HG02571 (cell line): ENCODE data around the gene USF2.

Experiments
- ATAC-seq: cut with Tn5 transposase; IDR thresholded peaks from one replicate; pipeline ENCODE4 v1.9.1; 2021; ENCODE audit warnings: mild to moderate bottlenecking, moderate library complexity; ENCODE audit not compliant: unreplicated experiment

The USF2 gene

GRCh38 chr19:35314031-35314430 is 45.3 kb downstream of the USF2 start:
- ATAC-seq, result no peak

DNA sequence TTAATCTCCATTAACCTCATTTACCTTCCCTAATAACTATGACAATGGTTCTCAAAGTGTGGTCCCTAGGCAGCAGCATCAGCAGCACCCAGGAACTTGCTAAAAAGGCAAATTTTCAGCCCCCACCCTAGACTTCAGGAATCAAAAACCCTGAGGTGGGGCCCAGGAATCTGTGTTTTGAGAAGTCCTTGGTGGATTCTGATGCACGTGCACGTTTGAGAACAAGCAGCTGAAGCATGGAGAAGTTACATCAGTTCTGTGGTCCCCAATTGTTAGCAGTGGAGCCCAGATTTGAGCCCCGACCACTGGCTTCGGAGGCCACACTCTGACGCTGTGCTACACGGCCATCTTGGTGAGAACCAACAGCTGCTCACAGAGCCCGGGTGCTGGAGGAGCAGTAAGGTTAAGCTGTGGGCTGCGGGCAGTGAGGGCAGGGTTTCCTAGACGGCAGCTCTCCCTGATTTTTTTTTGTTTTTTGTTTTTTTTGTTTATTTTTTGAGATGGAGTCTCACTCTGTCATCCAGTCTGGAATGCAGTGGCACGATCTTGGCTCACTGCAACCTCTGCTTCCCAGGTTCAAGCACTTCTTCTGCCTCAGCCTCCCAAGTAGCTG is 46.2 kb downstream of the USF2 start:
- no peak for ATAC-seq

DNA sequence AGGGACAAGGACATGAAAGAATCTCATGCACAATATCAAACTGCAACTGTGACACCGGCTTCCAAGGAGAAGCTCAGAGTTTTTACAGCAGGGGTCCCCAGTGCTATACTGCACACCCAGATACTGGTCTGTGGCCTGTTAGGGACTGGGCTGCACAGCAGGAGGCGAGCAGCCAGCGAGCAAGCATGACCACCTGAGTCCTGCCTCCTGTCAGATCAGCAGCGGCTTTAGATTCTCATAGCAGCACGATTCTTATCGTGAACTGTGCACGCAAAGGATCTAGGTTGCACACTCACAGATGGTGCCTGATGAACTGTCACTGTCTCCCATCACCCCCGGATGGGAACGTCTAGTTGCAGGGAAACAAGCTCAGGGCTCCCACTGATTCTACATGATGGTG is 47.1 kb downstream of the USF2 start:
- ATAC-seq, result no peak

- no peak for ATAC-seq
Observed at GRCh38 chr19:35316560-35316959, 47.8 kb downstream of the USF2 start.

- ATAC-seq, result no peak
Observed at GRCh38 chr19:35317464-35318043, 48.8 kb downstream of the USF2 start.

GRCh38 chr19:35318679-35319448 is 50.1 kb downstream of the USF2 start:
- ATAC-seq, result no peak

GRCh38 chr19:35320065-35320713 is 51.4 kb downstream of the USF2 start:
- no peak for ATAC-seq

- ATAC-seq, result no peak
Observed at GRCh38 chr19:35321291-35321690, 52.5 kb downstream of the USF2 start.

DNA sequence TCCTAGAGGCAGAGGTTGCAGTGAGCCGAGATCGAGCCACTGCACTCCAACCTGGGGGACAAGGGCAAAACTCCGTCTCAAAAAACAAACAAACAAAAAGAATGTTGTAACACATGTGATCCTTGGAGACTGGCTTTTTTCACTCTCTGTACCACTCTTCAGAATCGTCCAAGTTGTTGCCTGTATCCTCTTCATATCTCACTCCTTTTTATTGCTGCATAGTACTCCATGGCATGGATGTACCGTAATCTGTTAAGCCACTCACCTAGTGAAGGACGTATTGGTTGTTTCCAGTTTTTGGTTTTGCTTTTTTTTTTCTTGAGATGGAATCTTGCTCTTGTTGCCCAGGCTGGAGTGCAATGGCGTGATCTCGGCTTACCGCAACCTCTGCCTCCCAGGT is 53.3 kb downstream of the USF2 start:
- ATAC-seq, result no peak

DNA sequence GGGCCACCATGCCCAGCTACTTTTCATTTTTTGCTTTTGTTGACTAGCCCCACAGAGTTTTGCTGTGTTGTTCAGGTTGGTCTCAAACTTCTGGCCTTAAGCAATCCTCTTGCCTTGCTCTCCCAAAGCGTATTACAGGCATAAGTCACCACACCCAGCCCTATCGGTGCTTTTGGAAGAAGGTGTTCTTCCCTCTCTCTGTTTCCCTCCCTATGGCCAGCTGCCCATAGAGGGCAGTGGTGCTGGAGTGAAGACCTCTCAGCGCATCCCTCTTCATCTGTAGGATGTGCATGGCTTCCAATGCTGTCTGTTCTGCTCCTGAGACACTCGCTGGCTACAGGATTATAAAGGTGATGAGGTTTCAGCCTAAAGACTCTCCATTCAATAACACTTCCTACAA is 58.9 kb downstream of the USF2 start:
- ATAC-seq, result no peak

GRCh38 chr19:35328851-35329285 is 60.1 kb downstream of the USF2 start, which contains the start of gene CD22:
Gene CD22 (plus strand): TSS chr19:35329187. CDS start chr19:35332041, 2,854 bp downstream.
- no peak for ATAC-seq

DNA sequence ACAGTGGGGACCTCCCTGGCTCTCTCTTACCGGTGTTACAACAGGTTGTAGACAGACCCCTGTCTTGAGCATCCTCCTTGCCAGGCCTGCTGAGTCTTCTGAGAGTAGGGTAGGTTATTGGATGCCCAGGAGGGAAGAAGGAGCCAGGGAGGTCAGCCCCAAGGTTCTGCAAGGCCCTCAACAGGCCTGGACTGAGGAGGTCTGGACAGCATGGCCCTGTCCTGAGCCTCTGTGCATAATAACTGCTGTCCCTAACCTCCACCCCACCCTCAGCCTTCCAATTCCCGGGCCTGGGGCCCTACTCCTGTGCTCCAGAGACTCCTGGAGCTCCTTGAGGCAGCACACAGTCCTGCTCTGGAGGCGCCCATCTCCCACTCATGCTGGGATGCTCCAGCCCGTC is 60.6 kb downstream of the USF2 start:
- no peak for ATAC-seq
